K562 (cell line): ENCODE data around the gene SURF6. TPM values are rescaled to one million over a fixed set of nuclear protein-coding genes. Genes with fewer than 3 reads are reported as not detected.

ENCODE experiments used
- ESRRA ChIP-seq: fragments of 450-650 bp; IDR thresholded peaks from 2 replicates; pipeline ENCODE4 v1.6.1; 2014; ENCODE audit warnings: low read depth, mild to moderate bottlenecking, moderate library complexity, borderline replicate concordance
- FOXJ3 ChIP-seq: sonication (generic); formaldehyde crosslinking; IDR thresholded peaks from 2 replicates; pipeline ENCODE4 v1.4.0; 2020; ENCODE audit warnings: mild to moderate bottlenecking, missing genetic modification reagents
- KDM4B ChIP-seq, 2 experiments: fragments of 450-650 bp in 1 of 2; sonication (generic) in 1 of 2; IDR thresholded peaks; 2 replicates each; pipeline ENCODE4 v1.6.1; 2016 to 2017; ENCODE audit warnings: borderline replicate concordance in 2 of 2, antibody characterized with exemption in 1 of 2, low read depth in 1 of 2, mild to moderate bottlenecking in 1 of 2
- KLF10 ChIP-seq: fragments of 250-450 bp; sonication (Bioruptor Pico); IDR thresholded peaks from 2 replicates; pipeline ENCODE4 v1.6.1; 2021; ENCODE audit warnings: matching md5 sums
- NCOA2 ChIP-seq, 2 experiments: fragments of 450-650 bp; IDR thresholded peaks; 2 replicates each; pipeline ENCODE4 v1.6.1; 2018; ENCODE audit warnings: mild to moderate bottlenecking in 2 of 2, moderate library complexity in 1 of 2; ENCODE audit not compliant: partially characterized antibody in 2 of 2
- PHB2 ChIP-seq: fragments of 450-650 bp; IDR thresholded peaks from 2 replicates; pipeline ENCODE4 v1.6.1; 2017; ENCODE audit warnings: low read depth
- RBM15 ChIP-seq: fragments of 200-400 bp; formaldehyde crosslinking; IDR thresholded peaks from 2 replicates; pipeline ENCODE4 v1.6.1; 2018; ENCODE audit warnings: mild to moderate bottlenecking, low read length, moderate library complexity; ENCODE audit not compliant: insufficient read depth
- ZFP91 ChIP-seq: sonication (generic); formaldehyde crosslinking; IDR thresholded peaks from 2 replicates; pipeline ENCODE4 v1.8.0; 2022; ENCODE audit warnings: mild to moderate bottlenecking, missing genetic modification reagents
- ZKSCAN3 ChIP-seq: fragments of 250-450 bp; sonication (Bioruptor Pico); IDR thresholded peaks from 2 replicates; pipeline ENCODE4 v1.4.0; 2020
- ZNF311 ChIP-seq: fragments of 250-450 bp; sonication (Bioruptor Pico); IDR thresholded peaks from 2 replicates; pipeline ENCODE4 v1.4.0; 2020; ENCODE audit warnings: mild to moderate bottlenecking, moderate library complexity
- ZNF384 ChIP-seq: IDR thresholded peaks from 2 replicates; pipeline ENCODE4 v1.6.1; 2012; ENCODE audit warnings: low read depth, low read length, improper control_type of control experiment
- polyA plus RNA-seq, 8 experiments: library from polyadenylated mRNA; depleted of rRNA in 4 of 8; stranded (reverse) in 5 of 8; unstranded in 3 of 8; fragments of >200 nt; fragmentation: Nextera tagmentation in 2 of 8; fragmentation: Illumina TruSeq in 1 of 8; extraction: Ambion mirVana in 2 of 8; extraction: Trizol in 1 of 8; gene quantifications; 2 replicates each; pipeline versions ENCODE4 v1.2.1 to v1.2.3, GENCODE V29; 2011 to 2014; ENCODE audit warnings: inconsistent platforms in 1 of 8, missing spikeins in 1 of 8
- total RNA-seq, 7 experiments: library from RNA; depleted of rRNA in 6 of 7; stranded (reverse); fragments of >200 nt in 6 of 7; fragmentation: Illumina TruSeq in 2 of 7; extraction: Trizol in 2 of 7; gene quantifications; 2 replicates each; pipeline versions ENCODE4 v1.2.1 to v1.2.3, GENCODE V29; 2011 to 2021; ENCODE audit warnings: low replicate concordance in 1 of 7

SURF6 gene
- total and polyA plus RNA-seq, 9 of the 15 experiments (the other 6 are each of a cell fraction or from before 2014, with no cell fraction given) = 1.4 to 68.3 (median 14.7) TPM

- TF ChIP-seq NCOA2 (IDR thresholded peaks at IDR 0.05; ENCODE audit: partially characterized antibody in 2 of 2) (no peak), PHB2 (no peak), FOXJ3 (CRISPR knock-in tag) (no peak), ESRRA (no peak; the same call in 1 of the 2 replicates), RBM15 (no peak), ZNF311 (CRISPR knock-in tag) (no peak), ZKSCAN3 (CRISPR knock-in tag) (no peak), KDM4B (IDR thresholded peaks at IDR 0.05; ENCODE audit: borderline replicate concordance in 2 of 2, low read depth in 1 of 2) (no peak; a peak in 2 of 4 replicates), KLF10 (CRISPR knock-in tag) (no peak), ZNF384 (no peak), ZFP91 (CRISPR knock-in tag) (peak; percentile 96)
These were observed 12.2 kb upstream of the SURF6 start, which contains the start of the genes MED22 and RPL7A (continued) for GRCh38 chr9:133347985-133348717.
